ENCODE measurements around the gene OGA.

The OGA gene

GRCh38 chr10:101851411-101852116 is 33.3 kb upstream of the OGA start:
- no peak for DNase-seq (ENCODE audit: low read depth)
- no peak for TF ChIP-seq CTCF (IDR thresholded peaks at IDR 0.05; ENCODE audit: low read length, missing control alignments)
- no peak overlapping the region for H3K4me3 ChIP-seq (replicated peaks; ENCODE audit: low read depth, low read length)

DNA sequence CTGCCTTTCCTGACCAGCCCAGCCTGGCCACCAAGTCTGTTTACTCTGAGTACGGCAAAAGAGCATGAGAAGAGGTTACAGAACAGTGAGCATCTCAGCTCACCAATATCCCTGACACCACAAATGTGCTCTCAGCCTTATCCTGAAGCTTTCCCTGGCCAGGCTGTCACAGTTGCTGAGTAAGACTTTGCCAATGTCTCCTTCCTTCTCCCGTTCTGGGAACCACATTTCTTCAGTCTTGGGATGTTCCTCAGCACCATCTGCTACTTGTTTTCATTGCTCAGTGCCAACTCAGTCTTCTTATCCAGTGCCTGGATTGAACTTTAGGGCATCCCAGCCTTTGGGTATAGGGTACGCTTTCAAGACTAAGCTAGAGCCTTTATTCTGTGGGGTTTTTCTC is 32.5 kb upstream of the OGA start:
- H3K4me3 ChIP-seq (replicated peaks; ENCODE audit: low read depth, low read length) = no peak overlapping the region
- DNase-seq (ENCODE audit: low read depth) = no peak
- no peak for TF ChIP-seq CTCF (IDR thresholded peaks at IDR 0.05; ENCODE audit: low read length, missing control alignments)

- peak; percentile 33 for DNase-seq (ENCODE audit: low read depth)
- TF ChIP-seq CTCF (IDR thresholded peaks at IDR 0.05; ENCODE audit: low read length, missing control alignments) = no peak
- no peak overlapping the region for H3K4me3 ChIP-seq (replicated peaks; ENCODE audit: low read depth, low read length)
These were observed 30.7 kb upstream of the OGA start for GRCh38 chr10:101848894-101849351.

DNA sequence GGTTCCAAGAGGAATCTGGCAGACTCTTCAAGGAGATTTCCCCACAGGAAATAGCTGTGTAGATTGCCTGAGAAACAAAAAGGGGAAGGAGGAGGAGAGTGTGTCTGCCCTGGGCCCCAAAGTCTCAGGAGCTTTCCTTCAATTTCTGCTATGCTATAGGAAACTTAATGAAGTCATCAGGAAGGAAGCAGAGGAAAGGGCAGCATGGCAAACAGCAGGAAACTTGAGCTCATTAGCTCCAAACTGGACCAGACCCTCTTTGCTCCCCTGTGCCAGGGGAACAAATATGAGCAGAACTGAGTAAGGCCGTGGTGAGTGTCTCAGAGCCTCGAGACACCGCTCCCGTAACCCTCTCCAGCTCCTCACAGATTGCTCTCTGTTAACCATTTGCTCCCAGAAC is 30.2 kb upstream of the OGA start:
- DNase-seq (ENCODE audit: low read depth) = peak; percentile 71
- H3K4me3 ChIP-seq (replicated peaks; ENCODE audit: low read depth, low read length) = no peak overlapping the region
- TF ChIP-seq CTCF (IDR thresholded peaks at IDR 0.05; ENCODE audit: low read length, missing control alignments) = no peak

DNA sequence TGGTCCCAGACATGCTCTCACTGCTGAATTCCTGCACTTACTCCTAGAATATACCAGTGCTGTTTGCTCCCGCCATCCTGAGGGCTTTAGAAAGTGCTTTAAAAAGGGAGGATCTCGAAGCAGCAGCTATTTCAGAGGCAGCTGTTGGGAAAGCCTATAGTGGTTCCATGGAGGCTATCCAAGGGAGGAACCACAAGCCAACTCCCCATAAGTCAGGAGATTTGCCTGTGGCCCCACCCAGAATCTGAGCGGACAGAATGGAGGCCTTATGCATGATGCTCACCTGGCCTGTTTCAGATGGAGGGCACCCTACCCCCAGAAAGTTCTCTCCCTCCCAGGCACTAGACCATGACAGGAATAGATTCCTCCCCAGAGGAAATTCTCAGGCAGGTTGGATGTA is 27.6 kb upstream of the OGA start:
- DNase-seq (ENCODE audit: low read depth) = no peak
- TF ChIP-seq CTCF (IDR thresholded peaks at IDR 0.05; ENCODE audit: low read length, missing control alignments) = no peak
- no peak overlapping the region for H3K4me3 ChIP-seq (replicated peaks; ENCODE audit: low read depth, low read length)

- DNase-seq (ENCODE audit: low read depth) = no peak
- peak; percentile 33 for TF ChIP-seq CTCF (IDR thresholded peaks at IDR 0.05; ENCODE audit: low read length, missing control alignments)
- H3K4me3 ChIP-seq (replicated peaks; ENCODE audit: low read depth, low read length) = no peak within 1 kb of the TSS
These were observed 25.1 kb upstream of the OGA start, which contains the start of gene KCNIP2 for GRCh38 chr10:101843032-101844021. KCNIP2 (minus strand) TSS chr10:101843800; CDS start chr10:101843568, 232 bp downstream.
